ENCODE measurements around the gene XCR1.

DNA sequence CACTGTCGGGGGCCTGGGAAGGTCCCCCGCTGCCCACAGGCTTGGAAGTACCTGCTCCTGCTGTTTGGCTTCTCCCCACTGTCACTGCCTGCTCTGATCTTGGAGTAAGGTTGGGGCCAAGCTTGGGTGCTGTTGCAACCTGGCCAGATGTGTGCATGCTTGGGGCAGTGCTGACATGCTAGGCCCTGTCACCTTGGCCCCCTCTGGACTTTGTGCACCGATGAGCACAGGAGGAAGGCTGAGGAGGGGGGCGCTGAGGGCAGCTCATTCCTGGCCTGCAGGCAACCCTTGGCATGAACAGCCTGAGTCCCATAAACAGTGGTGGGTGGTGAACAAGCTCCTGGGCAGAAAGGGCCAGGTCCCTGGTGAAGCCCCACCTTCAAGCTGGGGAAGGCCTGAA is 4.0 kb upstream of the XCR1 start:
- no peak for TF ChIP-seq EZH2phosphoT487 (IDR thresholded peaks at IDR 0.05; ENCODE audit: insufficient read depth, low read depth)
- no peak for TF ChIP-seq EZH2 (IDR thresholded peaks at IDR 0.05; ENCODE audit: insufficient read depth, poor library complexity, severe bottlenecking)

Measured in GM23248 (cell line).